Gastrocnemius medialis (tissue), 4 donors: ENCODE measurements around the gene TTLL8. TPM values are rescaled to one million over a fixed set of nuclear protein-coding genes. Genes with fewer than 3 reads are reported as not detected.

Experiments
- ATAC-seq, 2 donors: fragments of 150-250 bp; one replicate each; pipeline ENCODE4 v1.9.1; 2016
- DNase-seq, 2 donors: peaks; one replicate each; pipeline ENCODE4 v3.0.0-alpha.2; 2019
- H3K27ac ChIP-seq, 4 donors: fragments of 200-600 bp; sonication (generic); 1 replicate in 1 of 4; 2 replicates in 3 of 4; pipeline ENCODE4 v1.5.1; 2016 to 2018; ENCODE audit warnings: mild to moderate bottlenecking in 2 of 4, moderate library complexity in 1 of 4
- H3K27me3 ChIP-seq, 3 donors: fragments of 200-600 bp; sonication (generic) in 2 of 3; 1 replicate in 1 of 3; 2 replicates in 2 of 3; pipeline versions ENCODE4 v1.5.1 to v1.6.0; 2016 to 2019; ENCODE audit warnings: mild to moderate bottlenecking in 1 of 3, moderate library complexity in 1 of 3
- H3K36me3 ChIP-seq, 2 donors: fragments of 200-600 bp; sonication (generic) in 1 of 2; one replicate each; pipeline ENCODE4 v1.5.1; 2017 to 2018
- H3K4me1 ChIP-seq, 2 donors: fragments of 200-600 bp; sonication (generic) in 1 of 2; one replicate each; pipeline ENCODE4 v1.5.1; 2016 to 2017; ENCODE audit warnings: mild to moderate bottlenecking in 2 of 2
- H3K4me3 ChIP-seq, 4 donors: fragments of 200-600 bp; sonication (generic) in 3 of 4; 1 replicate in 1 of 4; 2 replicates in 3 of 4; pipeline ENCODE4 v1.5.1; 2016 to 2019; ENCODE audit warnings: mild to moderate bottlenecking in 2 of 4
- H3K9me3 ChIP-seq, 3 donors: fragments of 200-600 bp; sonication (generic) in 2 of 3; 1 replicate in 1 of 3; 2 replicates in 2 of 3; pipeline ENCODE4 v1.5.1; 2016 to 2019
- POLR2A ChIP-seq, 2 donors: fragments of 450-650 bp; IDR thresholded peaks; one replicate each; pipeline ENCODE4 v1.6.1; 2017; ENCODE audit warnings: antibody characterized with exemption in 2 of 2, mild to moderate bottlenecking in 2 of 2, moderate library complexity in 2 of 2
- in situ Hi-C, 4 donors: fragments of 200-750 bp; cut with MboI; loops; one replicate each; pipeline versions ENCODE4 v1.15.0 to v1.8.0; 2017; ENCODE audit warnings: low sequenced_read_pairs in 4 of 4
- intact Hi-C: fragments of 100-400 bp; cut with DNase I; formaldehyde crosslinking; loops from one replicate; pipeline ENCODE4 v1.15.1; 2023; ENCODE audit warnings: low total_unique reads
- total RNA-seq, 4 donors: library from RNA; depleted of rRNA; stranded (reverse); fragments of >200 nt; gene quantifications; one replicate each; pipeline versions ENCODE4 v1.1.0 to v1.2.3, GENCODE V29; 2016
- TF ChIP-seq, protein P1 (sequence below), 5 experiments: fragments of 450-650 bp in 3 of 5; fragments of 200-600 bp in 2 of 5; sonication (generic) in 2 of 5; IDR thresholded peaks in 4 of 5; conservative IDR thresholded peaks in 1 of 5; 1 replicate in 4 of 5; 2 replicates in 1 of 5; pipeline ENCODE4 v1.5.1; 2016 to 2019; ENCODE audit warnings: antibody characterized with exemption in 5 of 5, mild to moderate bottlenecking in 3 of 5, moderate library complexity in 3 of 5

The TTLL8 gene
- total RNA-seq, 4 donors from 2014 or later, result not detected

DNA sequence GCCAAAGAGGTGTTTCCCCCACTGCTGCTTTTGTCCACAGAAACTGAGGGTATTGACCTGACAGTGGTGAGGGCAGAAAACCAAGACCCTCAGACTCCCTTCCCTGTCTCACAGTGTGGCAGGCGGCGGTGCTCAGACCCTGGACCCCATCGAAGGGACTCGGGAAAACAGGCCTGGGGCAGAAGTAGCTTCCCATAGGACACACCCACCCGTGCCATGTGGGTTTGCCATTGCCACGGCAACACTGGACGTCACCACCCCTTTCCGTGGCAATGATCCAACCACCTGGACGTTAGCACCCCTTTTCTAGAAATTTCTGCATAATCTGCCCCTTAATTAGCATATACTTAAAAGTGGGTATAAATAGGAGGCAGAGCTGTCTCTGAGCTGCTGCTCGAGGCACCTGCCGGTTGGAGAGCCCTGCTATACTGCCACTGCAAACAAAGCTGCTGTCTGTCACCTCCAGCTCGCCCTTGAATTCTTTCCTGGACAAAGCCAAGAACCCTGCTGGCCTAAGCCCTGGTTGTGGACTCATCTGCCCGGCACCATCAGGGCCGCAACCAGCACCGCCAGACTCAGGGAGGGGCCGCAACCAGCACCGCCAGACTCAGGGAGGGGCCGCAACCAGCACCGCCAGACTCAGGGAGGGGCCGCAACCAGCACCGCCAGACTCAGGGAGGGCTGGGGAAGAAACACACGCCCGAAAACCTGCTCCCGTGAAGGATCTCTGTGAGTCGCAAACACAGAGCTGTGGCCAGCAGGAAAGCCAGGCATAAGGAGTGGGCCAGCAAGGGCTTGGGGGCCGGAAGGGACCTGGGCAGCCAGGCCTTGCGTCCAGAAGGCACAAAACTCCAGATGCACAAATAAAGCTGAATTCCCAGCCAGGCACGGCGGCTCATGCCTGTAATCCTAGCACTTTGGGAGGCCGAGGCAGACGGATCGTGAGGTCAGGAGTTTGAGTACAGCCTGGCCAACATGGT lies 16.7 kb upstream of the TTLL8 start:
- Histone ChIP-seq H3K36me3 (no peaks in the 10 kb centered on the region), H3K4me3 (no peak overlapping the region), H3K4me1 (no peaks in the 10 kb centered on the region), H3K27ac (no peak overlapping the region), H3K27me3 (peaks cover 0 to 7% (median 4%) of the 10 kb centered on the region in 3 donors), H3K9me3 (no peaks in the 10 kb centered on the region)
- ATAC-seq, result no peak
- in situ Hi-C loops (no loop called here), intact Hi-C loops (no loop called here)
- no peak for TF ChIP-seq POLR2A (IDR thresholded peaks at IDR 0.05)
- TF ChIP-seq, protein P1, sequence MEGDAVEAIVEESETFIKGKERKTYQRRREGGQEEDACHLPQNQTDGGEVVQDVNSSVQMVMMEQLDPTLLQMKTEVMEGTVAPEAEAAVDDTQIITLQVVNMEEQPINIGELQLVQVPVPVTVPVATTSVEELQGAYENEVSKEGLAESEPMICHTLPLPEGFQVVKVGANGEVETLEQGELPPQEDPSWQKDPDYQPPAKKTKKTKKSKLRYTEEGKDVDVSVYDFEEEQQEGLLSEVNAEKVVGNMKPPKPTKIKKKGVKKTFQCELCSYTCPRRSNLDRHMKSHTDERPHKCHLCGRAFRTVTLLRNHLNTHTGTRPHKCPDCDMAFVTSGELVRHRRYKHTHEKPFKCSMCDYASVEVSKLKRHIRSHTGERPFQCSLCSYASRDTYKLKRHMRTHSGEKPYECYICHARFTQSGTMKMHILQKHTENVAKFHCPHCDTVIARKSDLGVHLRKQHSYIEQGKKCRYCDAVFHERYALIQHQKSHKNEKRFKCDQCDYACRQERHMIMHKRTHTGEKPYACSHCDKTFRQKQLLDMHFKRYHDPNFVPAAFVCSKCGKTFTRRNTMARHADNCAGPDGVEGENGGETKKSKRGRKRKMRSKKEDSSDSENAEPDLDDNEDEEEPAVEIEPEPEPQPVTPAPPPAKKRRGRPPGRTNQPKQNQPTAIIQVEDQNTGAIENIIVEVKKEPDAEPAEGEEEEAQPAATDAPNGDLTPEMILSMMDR (IDR thresholded peaks at IDR 0.05 in 4 of 5, conservative IDR thresholded peaks at IDR 0.05 in 1 of 5), result no peak
- no peak for DNase-seq

DNA sequence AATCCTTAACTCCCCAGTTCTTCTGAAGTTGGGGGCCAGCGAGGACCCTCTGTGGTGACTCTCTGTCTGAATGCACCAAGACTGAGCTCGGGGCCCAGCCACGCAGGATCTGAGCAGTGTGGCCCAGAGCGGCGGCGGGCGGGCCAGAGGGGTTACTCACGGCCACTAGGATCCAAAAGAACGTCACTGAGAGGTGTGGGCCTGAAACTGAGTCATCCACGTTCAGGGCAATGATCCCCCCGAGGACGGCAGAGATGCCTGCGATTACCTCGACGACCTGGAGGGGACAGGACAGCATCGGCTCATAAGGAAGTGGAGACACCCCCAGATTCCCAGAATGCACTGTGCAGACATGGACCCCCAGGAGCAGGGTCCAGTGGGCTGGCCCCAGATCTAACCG lies 16.0 kb upstream of the TTLL8 start:
- H3K4me3 ChIP-seq, result no peak overlapping the region
- DNase-seq (no peak), ATAC-seq (no peak)
- intact Hi-C loops, result no loop called here
- no peaks in the 10 kb centered on the region for H3K4me1 ChIP-seq
- H3K27me3 ChIP-seq, result peaks cover 0 to 7% (median 4%) of the 10 kb centered on the region in 3 donors
- no peaks in the 10 kb centered on the region for H3K36me3 ChIP-seq
- in situ Hi-C loops, result no loop called here
- no peaks in the 10 kb centered on the region for H3K9me3 ChIP-seq
- TF ChIP-seq, protein P1 (IDR thresholded peaks at IDR 0.05 in 4 of 5, conservative IDR thresholded peaks at IDR 0.05 in 1 of 5), result no peak
- no peak for TF ChIP-seq POLR2A (IDR thresholded peaks at IDR 0.05)
- no peak overlapping the region for H3K27ac ChIP-seq

DNA sequence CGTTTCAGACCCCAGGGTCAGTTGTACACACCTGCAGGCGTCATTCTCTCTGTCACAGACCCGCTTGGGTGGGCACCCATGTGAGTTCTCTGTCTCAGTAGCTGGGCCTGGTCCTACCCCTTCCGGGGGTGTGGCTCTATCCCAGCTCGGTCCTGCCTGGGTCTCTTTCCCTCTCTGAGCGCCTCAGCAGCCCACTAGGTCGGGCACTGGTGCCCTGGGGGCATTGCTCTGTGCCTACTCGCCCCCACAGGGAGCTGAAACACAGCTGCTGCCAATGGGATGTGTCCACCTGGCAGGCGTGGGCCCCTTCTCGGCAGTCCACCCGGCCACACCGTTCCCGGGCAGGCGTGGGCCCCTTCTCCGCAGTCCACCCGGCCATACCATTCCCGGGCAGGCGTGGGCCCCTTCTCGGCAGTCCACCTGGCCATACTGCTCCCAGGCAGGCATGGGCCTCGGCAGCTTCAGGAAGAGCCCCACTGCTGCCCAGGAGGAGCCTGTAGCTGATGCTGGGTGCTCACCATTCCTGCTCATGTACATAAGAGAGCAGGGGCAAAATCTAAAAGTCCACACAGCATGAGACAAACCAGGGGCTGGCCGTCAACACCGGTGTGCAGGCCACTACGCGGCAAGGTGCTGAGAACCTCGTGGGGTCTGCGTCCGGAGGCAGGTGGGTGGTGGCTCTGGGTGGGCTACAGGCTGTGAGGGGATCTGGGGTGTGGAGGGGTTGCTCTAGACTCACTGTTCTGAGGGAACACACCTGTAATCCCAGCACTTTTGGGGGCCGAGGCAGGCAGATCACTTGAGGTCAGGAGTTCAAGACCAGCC lies 14.8 kb upstream of the TTLL8 start:
- Histone ChIP-seq H3K27ac (no peak overlapping the region), H3K36me3 (no peaks in the 10 kb centered on the region), H3K4me1 (no peaks in the 10 kb centered on the region), H3K27me3 (peaks cover 0 to 7% (median 4%) of the 10 kb centered on the region in 3 donors), H3K9me3 (no peaks in the 10 kb centered on the region), H3K4me3 (no peak overlapping the region)
- DNase-seq (no peak), ATAC-seq (no peak)
- in situ Hi-C loops (no loop called here), intact Hi-C loops (no loop called here)
- no peak for TF ChIP-seq POLR2A (IDR thresholded peaks at IDR 0.05)
- TF ChIP-seq, protein P1 (IDR thresholded peaks at IDR 0.05 in 4 of 5, conservative IDR thresholded peaks at IDR 0.05 in 1 of 5), result no peak

DNA sequence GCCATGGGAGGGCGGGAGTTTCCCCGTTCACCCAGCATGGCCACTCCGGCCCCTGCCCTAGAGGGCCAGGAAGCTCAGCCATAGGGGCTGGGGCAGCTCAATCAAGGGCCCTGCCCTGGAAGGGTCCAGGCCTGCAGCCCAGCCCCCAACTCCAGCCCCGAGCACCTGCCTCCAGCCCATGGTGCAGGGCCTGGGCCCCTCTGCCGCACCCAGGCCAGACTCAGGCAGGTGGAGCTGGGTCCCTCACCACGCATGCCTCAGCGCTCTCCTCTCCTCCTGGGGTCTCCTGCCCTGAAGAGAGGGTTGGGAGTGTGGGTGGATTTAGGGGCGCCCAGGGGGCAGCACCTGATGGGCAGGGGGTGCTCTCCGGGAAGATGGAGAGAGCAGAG lies 14.1 kb upstream of the TTLL8 start:
- Histone ChIP-seq H3K4me1 (no peaks in the 10 kb centered on the region), H3K9me3 (no peaks in the 10 kb centered on the region), H3K27me3 (peaks cover 0 to 7% (median 4%) of the 10 kb centered on the region in 3 donors), H3K4me3 (no peak overlapping the region), H3K27ac (no peak overlapping the region), H3K36me3 (no peaks in the 10 kb centered on the region)
- TF ChIP-seq, protein P1 (IDR thresholded peaks at IDR 0.05 in 4 of 5, conservative IDR thresholded peaks at IDR 0.05 in 1 of 5), result no peak
- no peak for TF ChIP-seq POLR2A (IDR thresholded peaks at IDR 0.05)
- no peak for ATAC-seq
- intact Hi-C loops, result no loop called here
- in situ Hi-C loops, result no loop called here
- no peak for DNase-seq
